Measurements from ENCODE around the gene ST6GAL1.

ST6GAL1 gene

DNA sequence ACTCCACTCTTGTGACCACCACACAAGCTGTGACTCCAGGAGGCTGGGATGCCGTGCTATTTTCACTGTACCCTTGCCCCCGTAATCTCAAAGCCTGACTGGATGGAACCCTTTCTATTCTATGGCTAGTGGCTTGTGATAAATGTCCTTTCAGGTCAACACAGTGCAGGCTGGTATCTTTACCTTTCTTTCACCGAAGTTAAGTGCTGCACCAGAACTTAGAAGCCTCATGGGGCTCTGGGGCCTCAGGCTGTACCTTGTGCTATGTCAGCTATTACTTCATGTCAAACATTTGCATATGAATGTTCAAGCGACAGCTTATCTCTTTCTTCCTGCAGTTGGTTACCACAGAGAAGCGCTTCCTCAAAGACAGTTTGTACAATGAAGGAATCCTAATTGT, 142.2 kb downstream of the ST6GAL1 start:
- DNase-seq = no peak

DNA sequence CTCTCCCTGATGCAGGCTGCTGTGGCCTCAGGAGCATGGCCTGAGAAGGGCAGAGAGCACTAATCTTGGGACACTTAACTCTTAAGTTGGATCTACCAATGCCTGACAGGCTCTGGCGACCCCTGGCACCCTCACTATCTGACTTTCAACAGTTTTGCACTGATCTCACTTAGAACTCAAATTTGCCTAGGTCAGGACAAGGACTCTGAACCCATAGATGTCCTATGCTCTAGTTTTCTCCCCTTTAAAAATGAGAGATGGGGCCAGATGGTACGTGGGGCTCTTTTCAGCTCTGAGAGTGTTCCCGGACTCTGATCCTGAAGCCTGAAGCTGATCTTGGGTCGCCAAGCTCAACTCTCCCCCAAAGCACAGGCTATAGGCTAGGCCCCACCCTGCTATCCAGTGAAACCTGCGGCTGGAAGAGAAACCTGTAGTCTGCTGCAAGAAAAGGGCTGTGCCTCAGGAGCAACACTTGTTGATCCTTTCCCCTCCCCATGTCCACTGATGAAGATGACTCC, 143.3 kb downstream of the ST6GAL1 start:
- no peak for DNase-seq

DNA sequence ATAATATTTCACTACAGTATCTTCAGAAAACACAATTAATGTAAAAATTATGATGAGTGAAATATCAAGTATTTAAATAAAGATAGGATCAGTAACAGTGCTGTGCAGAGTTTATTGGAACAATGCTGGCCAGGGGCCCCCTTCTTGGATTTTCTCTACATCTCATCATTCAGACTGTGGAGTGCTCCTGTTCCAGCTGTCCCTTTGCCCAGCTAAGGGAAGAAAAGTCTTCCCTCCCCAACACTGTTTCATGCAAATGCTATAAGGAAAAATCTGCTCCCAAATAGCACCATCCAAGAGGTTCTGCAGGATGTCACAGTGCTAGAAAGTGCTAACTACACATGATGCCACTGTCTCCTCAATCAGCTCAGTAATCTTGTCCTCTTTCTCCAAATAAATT, 144.5 kb downstream of the ST6GAL1 start:
- DNase-seq = no peak

DNA sequence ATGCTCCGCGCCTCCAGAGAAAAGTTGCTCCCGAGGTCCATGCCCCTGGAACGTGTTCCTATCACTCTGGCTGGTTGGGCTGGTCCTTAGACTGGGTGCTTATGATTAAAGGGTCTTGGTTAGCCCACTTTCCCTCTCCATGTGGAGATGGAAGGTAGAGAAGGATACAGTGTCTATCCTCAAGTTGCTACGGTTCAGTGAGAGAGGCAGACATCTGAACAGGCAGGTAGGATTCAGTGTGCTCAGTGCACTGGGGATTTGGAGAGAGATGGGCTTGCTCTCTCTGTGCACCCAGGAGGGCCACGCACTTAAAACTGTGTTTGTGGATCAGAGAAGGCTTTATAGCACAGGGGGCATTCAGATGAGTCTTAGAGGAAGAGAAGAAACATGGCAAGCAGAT, 146.0 kb downstream of the ST6GAL1 start:
- DNase-seq = no peak

DNA sequence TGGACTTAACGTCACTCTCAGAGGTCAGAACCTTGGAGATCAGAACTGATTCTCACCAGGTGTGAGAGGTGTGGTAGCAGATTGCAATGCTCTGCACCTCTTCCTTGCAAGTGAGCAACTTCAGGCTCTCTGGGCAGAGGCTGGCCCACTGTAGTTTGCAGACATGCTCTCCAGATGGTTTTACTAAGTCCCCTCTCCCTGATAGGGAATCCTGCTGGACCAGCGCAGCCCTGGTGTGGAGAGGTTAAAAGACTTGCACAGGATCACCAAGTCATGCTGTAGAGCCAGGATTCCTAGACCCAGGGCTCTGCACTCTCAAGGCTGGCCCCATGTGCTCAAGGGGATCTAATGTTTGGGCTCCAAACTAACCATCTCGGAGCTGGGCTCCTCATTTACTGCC, 146.8 kb downstream of the ST6GAL1 start:
- DNase-seq = peak in 1 of 58 donors; percentile 1

DNA sequence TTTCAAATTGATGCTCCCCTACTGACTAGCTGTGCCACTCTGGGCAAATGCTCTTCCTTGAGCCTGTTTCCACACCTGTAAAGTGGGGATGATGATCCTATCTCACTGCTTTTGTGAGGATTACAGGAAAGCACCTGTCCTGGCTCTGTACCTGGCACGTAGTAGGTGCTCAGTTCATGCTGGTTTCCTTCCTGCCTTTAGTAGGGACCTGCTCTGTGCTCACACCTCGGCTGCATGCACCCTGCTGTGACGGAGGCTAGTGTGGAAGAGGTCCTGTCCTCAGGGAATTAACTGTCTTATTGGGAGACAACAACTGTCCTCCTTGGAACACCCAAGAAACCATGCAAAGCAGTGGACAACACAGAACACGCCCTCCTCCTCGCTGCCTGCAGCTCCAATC, 147.2 kb downstream of the ST6GAL1 start:
- no peak for DNase-seq

DNA sequence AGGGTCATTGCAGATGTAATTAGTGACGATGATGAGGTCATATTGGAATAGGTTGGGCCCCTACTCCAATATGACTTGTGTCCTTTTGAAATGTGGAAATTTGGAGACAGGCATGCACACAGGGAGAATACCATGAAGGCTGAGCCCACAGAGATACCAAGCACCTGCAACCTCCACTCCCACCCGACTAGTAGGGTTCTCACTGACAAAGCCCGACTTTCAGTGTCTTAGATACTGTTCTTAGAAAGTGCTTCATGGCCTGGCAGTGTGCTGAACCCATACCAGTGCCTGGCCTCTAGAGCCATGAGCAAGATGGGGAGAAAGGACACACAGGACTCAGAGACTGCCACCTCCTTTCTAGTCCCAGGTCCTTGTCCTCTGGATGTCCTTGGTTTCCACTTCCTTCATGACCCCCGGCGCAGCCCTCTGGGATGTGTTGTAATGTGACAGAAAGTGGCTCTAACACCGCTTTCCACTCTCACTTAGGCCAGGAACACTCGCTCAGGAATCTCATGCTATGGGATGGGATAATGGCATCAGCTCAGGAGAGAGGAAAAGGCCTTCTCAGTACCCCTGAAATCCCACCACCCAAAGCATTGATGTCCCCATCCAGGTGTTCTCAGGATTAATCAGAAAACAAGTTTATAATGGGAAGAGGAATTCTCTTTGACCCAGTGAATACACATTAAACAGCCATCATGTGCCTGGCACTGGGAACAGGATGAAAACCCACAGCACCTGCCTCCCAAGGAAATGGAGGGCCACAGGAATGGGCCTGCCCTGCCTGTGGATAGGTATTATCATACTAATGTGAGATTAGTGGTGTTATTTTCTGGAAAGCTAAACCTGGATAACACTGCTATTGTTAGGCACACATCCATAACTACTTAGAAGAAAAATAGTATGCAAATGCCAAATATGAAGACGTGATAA, 149.0 kb downstream of the ST6GAL1 start:
- DNase-seq = no peak

DNA sequence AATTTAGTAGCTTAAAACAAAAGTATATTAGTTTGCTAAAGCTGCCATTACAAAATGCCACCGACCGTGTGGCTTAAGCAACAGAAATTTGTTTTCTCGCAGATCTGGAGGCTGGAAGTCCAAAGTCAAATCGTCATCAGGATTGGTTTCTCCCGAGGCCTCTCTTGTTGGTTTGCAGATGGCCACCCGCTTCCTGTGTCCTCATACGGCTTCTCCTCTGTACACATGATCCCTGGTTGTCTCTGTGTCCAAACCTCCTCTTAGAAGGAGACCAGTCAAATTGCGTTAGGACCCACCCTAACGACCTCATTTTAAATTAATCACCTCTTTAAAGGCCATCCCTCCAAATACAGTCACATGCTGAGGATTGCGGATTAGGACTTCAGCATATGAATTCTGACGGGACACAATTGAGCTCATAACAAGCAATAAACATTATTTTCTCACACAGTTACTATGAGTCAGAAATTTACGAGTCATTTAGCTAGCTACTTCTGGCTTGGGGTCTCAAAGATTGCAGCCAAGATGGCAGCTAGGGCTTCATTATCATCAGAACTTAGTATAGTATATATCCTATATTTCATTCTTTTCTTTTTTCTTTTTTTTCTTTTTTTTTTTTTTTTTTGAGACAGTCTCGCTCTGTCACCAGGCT, 150.6 kb downstream of the ST6GAL1 start:
- DNase-seq = no peak

DNA sequence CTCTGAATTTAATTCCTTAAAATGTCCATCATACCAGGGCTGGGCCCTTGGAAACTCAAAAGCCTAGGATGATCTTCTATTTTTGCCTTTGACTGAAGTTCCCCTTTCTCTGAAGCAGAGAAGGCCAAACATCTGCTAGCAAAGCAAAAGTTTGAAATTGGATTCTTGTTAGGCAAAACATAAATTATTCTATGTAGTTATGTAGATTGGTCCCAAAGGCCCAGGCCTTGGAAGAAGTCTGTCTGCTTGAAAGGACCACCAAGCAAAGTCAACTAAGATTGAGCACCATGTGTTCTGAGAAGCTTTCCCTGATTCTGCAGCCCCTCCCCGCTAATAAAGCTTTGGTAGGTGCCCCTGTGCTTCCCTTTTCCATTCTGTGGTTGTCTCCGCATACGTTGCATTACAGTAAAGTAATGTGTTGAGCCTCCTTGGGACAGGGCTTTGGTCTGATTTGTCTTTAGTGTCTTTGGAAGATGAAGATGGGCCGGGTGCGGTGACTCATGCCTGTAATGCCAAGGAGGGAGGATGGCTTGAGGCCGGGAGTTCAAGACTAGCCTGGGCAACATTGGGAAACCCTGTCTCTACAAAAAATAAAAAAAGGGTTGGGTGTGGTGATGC, 152.5 kb downstream of the ST6GAL1 start:
- no peak for DNase-seq

DNA sequence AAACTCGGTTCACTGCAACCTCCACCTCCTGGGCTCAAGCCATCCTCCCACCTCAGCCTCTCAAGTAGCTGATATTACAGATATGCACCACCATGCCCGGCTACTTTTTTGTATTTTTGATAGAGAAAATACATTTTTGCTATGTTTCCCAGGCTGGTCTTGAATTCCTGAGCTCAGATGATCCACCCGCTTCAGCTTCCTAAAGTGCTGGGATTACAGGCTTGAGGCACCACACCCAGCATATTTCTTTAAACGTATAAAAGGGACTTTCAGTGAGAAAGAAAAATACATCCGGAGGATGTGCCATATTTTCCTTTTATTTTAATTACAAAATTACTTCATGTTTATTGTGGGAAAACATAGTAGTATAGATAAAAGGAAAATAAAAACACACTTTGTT, 153.8 kb downstream of the ST6GAL1 start:
- DNase-seq = no peak

DNA sequence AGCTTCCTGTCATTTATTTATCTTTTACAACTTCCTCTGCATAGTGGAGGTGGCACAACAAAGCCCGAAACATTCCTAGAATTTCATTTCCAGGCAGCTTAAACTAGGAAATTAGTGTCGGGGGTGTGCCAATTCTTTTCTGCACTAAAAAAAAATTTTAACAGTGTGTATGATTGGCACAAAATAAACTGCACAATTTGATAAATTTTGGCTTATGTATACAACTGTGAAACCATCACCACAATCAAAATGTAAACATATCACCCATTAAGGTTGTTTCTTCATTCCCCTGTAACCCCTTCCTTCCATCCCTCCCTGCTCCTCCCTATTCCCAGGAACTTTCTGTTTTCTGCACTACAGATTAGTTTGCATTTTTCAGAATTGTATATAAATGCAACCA, 154.3 kb downstream of the ST6GAL1 start:
- DNase-seq = no peak

DNA sequence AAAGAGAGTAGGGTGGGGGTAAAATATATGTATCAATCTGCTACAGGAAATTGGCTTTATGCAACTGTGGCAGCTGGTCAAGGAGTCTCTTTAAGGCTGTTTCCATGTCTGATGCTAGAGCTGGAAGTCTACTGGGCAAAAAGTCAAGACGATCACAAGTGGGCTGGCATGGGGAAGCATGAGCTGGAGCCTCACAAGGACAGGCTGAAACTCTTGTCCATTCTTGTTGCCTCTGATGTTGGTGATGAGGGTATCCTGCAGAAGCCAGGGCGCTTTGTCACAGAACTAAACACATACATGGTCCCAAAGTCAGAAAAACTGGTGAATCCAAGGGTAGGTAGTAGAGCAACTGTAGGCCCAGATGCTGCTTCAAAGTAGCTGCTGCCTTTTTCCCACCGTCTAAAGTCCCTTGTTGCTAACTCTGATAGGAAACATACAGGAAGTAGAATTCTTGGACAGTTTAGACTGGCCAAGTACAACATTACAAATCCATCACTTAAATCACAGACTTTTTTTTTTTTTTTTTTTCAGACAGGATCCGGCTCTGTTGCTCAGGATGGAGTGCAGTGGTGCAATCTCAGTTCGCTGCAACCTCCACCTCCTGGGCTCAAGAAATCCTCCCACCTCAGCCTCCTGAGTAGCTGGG, 154.8 kb downstream of the ST6GAL1 start:
- DNase-seq = no peak

DNA sequence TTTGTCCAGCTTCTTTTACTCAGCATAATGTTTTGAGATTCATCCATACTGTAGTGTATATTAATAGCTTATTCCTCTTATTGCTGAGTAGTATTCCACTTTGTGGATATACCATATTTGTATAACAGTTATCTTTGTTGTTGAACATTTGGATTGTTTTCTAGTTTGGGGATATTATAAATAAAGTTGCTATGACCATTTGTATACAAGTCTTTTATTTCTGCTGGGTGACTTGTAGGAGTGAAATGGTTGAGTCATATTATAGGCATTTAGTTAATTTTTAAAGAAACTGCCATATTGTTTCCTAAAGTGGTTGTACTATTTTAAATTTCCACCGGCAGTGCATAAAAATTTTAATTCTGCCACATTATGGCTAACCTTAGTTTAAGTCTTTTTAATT, 155.6 kb downstream of the ST6GAL1 start:
- no peak for DNase-seq

DNA sequence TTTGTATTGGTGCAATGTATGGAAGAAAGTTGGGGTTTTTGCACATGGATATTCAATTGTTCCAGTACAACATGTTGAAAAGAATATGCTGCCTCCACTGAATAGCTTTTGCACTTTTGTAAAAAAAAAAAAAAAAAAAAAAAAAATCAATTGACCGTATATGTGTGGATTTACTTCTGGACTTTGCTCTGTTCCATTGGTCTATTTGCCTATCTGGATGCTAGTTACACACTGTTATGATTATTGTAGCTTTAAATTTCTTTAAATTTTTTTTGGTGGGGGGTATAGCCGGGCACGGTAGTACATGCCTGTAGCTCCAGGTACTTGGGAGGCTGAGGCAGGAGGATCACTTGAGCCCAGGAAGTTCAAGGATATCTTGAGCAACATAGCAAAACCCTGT, 156.5 kb downstream of the ST6GAL1 start:
- no peak for DNase-seq

DNA sequence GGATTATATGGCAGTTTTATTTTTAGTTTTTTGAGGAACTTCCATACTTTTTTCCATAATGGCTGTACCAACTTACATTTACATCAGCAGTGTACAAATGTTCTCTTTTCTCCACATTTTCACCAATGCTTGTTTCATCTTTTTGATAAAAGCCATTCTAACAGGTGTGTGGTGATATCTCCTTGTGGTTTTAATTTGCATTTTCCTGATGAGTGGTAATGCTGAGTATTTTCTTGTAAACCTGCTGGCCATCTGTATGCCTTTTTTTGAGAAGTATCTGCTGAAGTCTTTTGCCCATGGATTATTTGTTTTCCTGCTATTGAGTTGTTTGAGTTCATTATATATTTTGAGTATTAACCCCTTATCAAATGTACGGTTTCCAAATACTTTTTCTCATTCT, 158.4 kb downstream of the ST6GAL1 start:
- DNase-seq = no peak

DNA sequence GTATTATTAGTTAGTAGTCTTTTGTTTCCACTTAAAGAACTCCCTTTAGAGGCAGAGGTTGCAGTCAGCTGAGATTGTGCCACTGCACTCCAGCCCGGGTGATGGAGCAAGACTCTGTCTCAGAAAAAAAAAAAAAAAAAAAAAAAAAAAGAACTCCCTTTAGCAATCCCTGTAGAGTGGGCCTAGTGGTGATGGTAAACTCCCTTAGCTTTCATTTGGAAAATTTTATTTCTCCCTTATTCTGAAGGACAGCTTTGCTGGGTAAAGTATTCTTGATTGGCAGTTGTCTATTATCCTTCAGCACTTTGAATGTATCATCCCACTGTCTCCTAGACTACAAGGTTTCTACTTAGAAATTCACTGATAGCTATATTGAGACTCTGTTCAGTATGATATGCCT, 163.0 kb downstream of the ST6GAL1 start:
- no peak for DNase-seq

DNA sequence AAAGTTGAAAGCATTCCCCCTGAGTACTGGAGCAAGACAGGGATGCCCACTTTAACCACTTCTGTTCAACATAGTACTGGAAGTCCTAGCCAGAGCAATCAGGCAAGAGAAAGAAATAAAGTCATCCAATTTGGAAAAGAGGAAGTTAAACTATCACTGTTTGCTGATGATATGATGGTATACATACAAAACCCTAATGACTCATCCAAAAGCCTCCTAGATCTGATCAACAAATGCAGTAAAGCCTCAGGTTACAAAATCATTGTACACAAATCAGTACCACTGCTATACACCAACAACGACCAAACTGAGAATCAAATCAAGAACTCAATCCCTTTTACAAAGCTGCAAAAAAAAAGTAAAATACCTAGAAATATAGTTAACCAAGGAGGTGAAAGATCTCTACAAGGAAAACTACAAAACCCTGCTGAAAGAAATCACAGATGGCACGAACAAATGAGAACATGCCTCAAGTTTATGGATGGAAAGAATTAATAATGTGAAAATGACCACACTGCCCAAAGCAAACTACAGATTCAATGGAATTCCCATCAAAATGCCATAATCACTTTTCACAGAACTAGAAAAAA, 168.7 kb downstream of the ST6GAL1 start:
- DNase-seq = no peak

DNA sequence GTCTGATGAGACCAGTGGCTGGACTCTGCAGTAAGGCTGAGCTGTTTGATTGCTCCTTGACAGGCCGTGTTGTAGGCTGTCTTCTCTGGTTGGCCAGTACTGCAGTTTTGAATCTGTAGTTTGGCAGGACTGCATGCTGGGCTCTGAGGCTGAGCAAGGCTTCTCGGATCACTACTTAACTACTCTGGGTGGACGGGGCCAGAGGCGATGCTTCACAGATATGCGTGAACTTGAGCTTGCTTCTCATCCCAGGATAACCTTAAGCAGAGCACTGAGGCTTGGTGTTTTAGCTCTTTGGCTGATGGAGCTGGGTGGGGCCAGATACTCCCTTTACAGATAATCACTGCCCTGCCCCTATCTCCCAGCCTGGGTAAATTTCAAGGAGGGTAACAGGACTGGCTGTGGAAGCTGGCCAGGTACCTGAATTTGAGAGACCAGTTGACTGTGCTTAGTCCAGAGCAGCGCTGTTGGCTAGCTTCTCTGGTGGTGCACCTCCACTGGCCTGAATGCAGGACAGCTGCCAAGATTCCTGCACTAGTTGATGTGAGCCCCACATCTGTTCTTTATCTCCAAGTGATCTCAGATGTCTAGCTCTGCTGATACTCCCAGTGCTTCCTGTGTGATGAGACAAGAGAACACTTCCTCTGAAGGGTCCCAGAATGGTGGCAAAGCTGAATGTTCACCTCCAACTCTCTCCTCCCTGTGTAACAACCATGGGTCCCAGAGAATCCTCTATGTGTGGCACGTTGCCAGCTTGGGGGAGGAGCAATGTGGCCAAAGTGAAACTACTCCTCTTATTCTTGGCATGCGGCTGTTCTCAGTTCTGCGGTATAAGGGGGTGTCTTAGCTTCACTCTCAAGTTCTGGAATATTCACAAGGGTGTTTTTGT, 171.1 kb downstream of the ST6GAL1 start:
- DNase-seq = peak in 17 of 58 donors; percentile 1 to 56 (median 4)

DNA sequence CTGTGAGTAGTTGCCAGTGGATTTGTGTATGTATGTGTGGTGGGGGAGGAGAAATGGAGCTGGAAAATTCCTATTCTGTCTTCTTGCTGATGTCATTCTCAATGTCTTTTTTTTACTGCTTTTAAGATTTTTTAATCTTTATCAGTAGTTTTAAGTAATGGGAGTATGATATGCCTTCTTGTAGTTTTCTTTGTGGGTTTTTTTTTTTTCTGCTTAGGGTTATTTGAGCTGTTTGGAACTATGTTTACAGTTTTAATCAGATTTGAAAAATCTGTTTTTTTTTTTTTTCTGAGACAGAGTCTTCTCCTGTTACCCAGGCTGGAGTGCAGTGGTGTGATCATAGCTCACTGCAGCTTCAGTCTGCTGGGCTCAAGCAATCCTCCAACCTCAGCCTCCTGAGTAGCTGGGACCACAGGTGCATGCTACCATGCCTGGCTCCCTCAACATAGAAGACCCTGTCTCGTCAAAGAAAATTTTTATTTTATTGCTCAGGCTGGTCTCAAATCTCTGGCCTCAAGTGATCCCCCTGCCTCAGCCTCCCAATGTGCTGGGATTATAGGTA, 171.8 kb downstream of the ST6GAL1 start:
- no peak for DNase-seq

DNA sequence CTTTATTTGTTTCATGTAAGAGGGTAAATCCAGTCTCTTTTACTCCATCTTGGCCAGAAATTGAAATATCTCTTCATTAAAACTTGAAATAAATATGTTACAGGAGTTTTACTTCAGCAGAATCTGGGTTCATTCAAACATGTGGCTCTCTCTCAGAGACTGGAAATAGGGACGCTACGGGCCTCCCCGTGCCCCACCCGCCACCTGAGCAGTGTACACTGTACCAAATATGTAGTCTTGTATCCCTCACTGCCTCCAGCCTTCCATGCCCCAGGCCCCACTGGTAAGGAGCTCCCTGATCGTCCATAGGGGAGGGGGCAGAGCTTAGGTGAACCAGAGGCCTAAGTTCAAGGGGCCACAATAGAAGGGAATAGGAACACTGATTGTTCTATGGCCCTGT, 172.9 kb downstream of the ST6GAL1 start:
- no peak for DNase-seq
